MG63 (cell line): Measurements from ENCODE around the gene FAM89B. TPM values are rescaled to one million over a fixed set of nuclear protein-coding genes. Genes with fewer than 3 reads are reported as not detected.

Experiments used
- DNase-seq: peaks from one replicate; pipeline ENCODE4 v3.0.0-alpha.2; 2020
- H3K27me3 ChIP-seq: fragments of 250-450 bp; sonication (Bioruptor Pico); 2 replicates; pipeline ENCODE4 v1.5.1; 2020; ENCODE audit warnings: mild to moderate bottlenecking, moderate library complexity
- H3K36me3 ChIP-seq: fragments of 250-450 bp; sonication (Bioruptor Pico); 2 replicates; pipeline ENCODE4 v1.5.1; 2020; ENCODE audit warnings: mild to moderate bottlenecking, moderate library complexity
- H3K4me3 ChIP-seq: fragments of 250-450 bp; sonication (Bioruptor Pico); 2 replicates; pipeline ENCODE4 v1.5.1; 2020; ENCODE audit warnings: mild to moderate bottlenecking, moderate library complexity
- H3K9me3 ChIP-seq: fragments of 250-450 bp; sonication (Bioruptor Pico); 2 replicates; pipeline ENCODE4 v1.5.1; 2020; ENCODE audit warnings: mild to moderate bottlenecking, moderate library complexity
- total RNA-seq: library from RNA; depleted of rRNA; stranded (reverse); fragments of >200 nt; shearing (Covaris generic); gene quantifications from 2 replicates; pipeline ENCODE4 v1.2.3, GENCODE V29; 2014; ENCODE audit warnings: low replicate concordance

The FAM89B gene
- total RNA-seq, 1 experiment from 2014 or later, result 66.6 TPM

- H3K9me3 ChIP-seq, result no peaks in the 10 kb centered on the region
- no peak for DNase-seq
- peaks cover 25% of the 10 kb centered on the region for H3K36me3 ChIP-seq
- no peak overlapping the region for H3K4me3 ChIP-seq
- no peaks in the 10 kb centered on the region for H3K27me3 ChIP-seq
Observed at GRCh38 chr11:65589444-65590239, 17.3 kb downstream of the FAM89B start.

- peaks cover 25% of the 10 kb centered on the region for H3K36me3 ChIP-seq
- no peak overlapping the region for H3K4me3 ChIP-seq
- no peak for DNase-seq
- H3K9me3 ChIP-seq, result no peaks in the 10 kb centered on the region
- no peaks in the 10 kb centered on the region for H3K27me3 ChIP-seq
Observed at GRCh38 chr11:65590240-65590738, 18.0 kb downstream of the FAM89B start.

- no peaks in the 10 kb centered on the region for H3K9me3 ChIP-seq
- H3K36me3 ChIP-seq, result peaks cover 21% of the 10 kb centered on the region
- DNase-seq, result no peak
- H3K4me3 ChIP-seq, result no peak overlapping the region
- H3K27me3 ChIP-seq, result no peaks in the 10 kb centered on the region
Observed at GRCh38 chr11:65591939-65592857, 19.9 kb downstream of the FAM89B start.

- Histone ChIP-seq H3K9me3 (no peaks in the 10 kb centered on the region), H3K4me3 (no peak overlapping the region), H3K27me3 (no peaks in the 10 kb centered on the region), H3K36me3 (peaks cover 21% of the 10 kb centered on the region)
- no peak for DNase-seq
Observed at GRCh38 chr11:65592858-65593517, 20.6 kb downstream of the FAM89B start.

- Histone ChIP-seq H3K4me3 (no peak overlapping the region), H3K9me3 (no peaks in the 10 kb centered on the region), H3K27me3 (no peaks in the 10 kb centered on the region), H3K36me3 (peaks cover 16% of the 10 kb centered on the region)
- DNase-seq, result no peak
Observed at GRCh38 chr11:65593518-65594414, 21.4 kb downstream of the FAM89B start.

- peaks cover 15% of the 10 kb centered on the region for H3K36me3 ChIP-seq
- DNase-seq, result no peak
Observed at GRCh38 chr11:65595131-65595530, 22.8 kb downstream of the FAM89B start.

GRCh38 chr11:65595543-65596281 is 23.4 kb downstream of the FAM89B start, which contains the start of gene KCNK7:
TSS of gene KCNK7 (minus strand) at chr11:65595800. CDS start at chr11:65595772, 28 bp downstream.
- no peak for DNase-seq
- Histone ChIP-seq H3K9me3 (no peaks in the 10 kb centered on the region), H3K36me3 (peaks cover 9% of the 10 kb centered on the region), H3K4me3 (no peak within 1 kb of the TSS), H3K27me3 (no peaks in the 10 kb centered on the region)

More at GRCh38 chr11:65595131-65595530, 22.8 kb downstream of the FAM89B start:
- H3K27me3 ChIP-seq, result no peaks in the 10 kb centered on the region
- no peaks in the 10 kb centered on the region for H3K9me3 ChIP-seq
- no peak overlapping the region for H3K4me3 ChIP-seq

GRCh38 chr11:65596520-65596919 is 24.2 kb downstream of the FAM89B start:
- Histone ChIP-seq H3K9me3 (no peaks in the 10 kb centered on the region), H3K27me3 (no peaks in the 10 kb centered on the region), H3K36me3 (peaks cover 5% of the 10 kb centered on the region; the same call in 1 of the 2 replicates), H3K4me3 (no peak overlapping the region)
- DNase-seq, result no peak

- H3K9me3 ChIP-seq, result no peaks in the 10 kb centered on the region
- no peaks in the 10 kb centered on the region for H3K27me3 ChIP-seq
- no peak for DNase-seq
- H3K4me3 ChIP-seq, result no peak overlapping the region
- peaks cover 5% of the 10 kb centered on the region; the same call in 1 of the 2 replicates for H3K36me3 ChIP-seq
Observed at GRCh38 chr11:65598258-65598699, 25.9 kb downstream of the FAM89B start.

- H3K27me3 ChIP-seq, result no peaks in the 10 kb centered on the region
- DNase-seq, result no peak
- H3K36me3 ChIP-seq, result peaks cover 9% of the 10 kb centered on the region; the same call in 1 of the 2 replicates
- H3K9me3 ChIP-seq, result no peaks in the 10 kb centered on the region
- H3K4me3 ChIP-seq, result no peak overlapping the region
Observed at GRCh38 chr11:65599216-65599954, 27.0 kb downstream of the FAM89B start.

- H3K4me3 ChIP-seq, result no peak overlapping the region
- peaks cover 13% of the 10 kb centered on the region for H3K36me3 ChIP-seq
- DNase-seq, result no peak
- no peaks in the 10 kb centered on the region for H3K27me3 ChIP-seq
- no peaks in the 10 kb centered on the region for H3K9me3 ChIP-seq
Observed at GRCh38 chr11:65599955-65600246, 27.6 kb downstream of the FAM89B start.

GRCh38 chr11:65604258-65604657 is 31.9 kb downstream of the FAM89B start:
- Histone ChIP-seq H3K36me3 (peaks cover 26% of the 10 kb centered on the region), H3K4me3 (no peak overlapping the region), H3K9me3 (no peaks in the 10 kb centered on the region), H3K27me3 (no peaks in the 10 kb centered on the region)
- DNase-seq, result no peak

- peaks cover 30% of the 10 kb centered on the region for H3K36me3 ChIP-seq
- no peak overlapping the region for H3K4me3 ChIP-seq
- DNase-seq, result no peak
- H3K27me3 ChIP-seq, result no peaks in the 10 kb centered on the region
- no peaks in the 10 kb centered on the region for H3K9me3 ChIP-seq
Observed at GRCh38 chr11:65606876-65607613, 34.7 kb downstream of the FAM89B start.
